Gastroesophageal sphincter (tissue), 4 donors: Measurements from ENCODE around the gene RBM17. TPM values are rescaled to one million over a fixed set of nuclear protein-coding genes. Genes with fewer than 3 reads are reported as not detected.

Experiments
- ATAC-seq: fragments of 150-250 bp; one replicate; pipeline ENCODE4 v1.9.1; 2016; ENCODE audit warnings: mild to moderate bottlenecking, moderate library complexity
- H3K27ac ChIP-seq, 4 donors: fragments of 200-600 bp; sonication (generic) in 3 of 4; 1 replicate in 3 of 4; 2 replicates in 1 of 4; pipeline ENCODE4 v1.5.1; 2016 to 2019
- H3K27me3 ChIP-seq: fragments of 200-600 bp; sonication (generic); one replicate; pipeline ENCODE4 v1.5.1; 2019
- H3K36me3 ChIP-seq, 2 donors: fragments of 200-600 bp; sonication (generic); one replicate each; pipeline ENCODE4 v1.5.1; 2019; ENCODE audit warnings: control low read depth in 1 of 2
- H3K4me1 ChIP-seq, 3 donors: fragments of 200-600 bp; sonication (generic); 1 replicate in 2 of 3; 2 replicates in 1 of 3; pipeline ENCODE4 v1.5.1; 2016 to 2019; ENCODE audit warnings: control low read depth in 2 of 3
- H3K4me3 ChIP-seq, 2 donors: fragments of 200-600 bp; sonication (generic); one replicate each; pipeline ENCODE4 v1.5.1; 2019; ENCODE audit warnings: mild to moderate bottlenecking in 1 of 2, moderate library complexity in 1 of 2
- H3K9me3 ChIP-seq, 3 donors: fragments of 200-600 bp; sonication (generic); one replicate each; pipeline ENCODE4 v1.5.1; 2017 to 2019; ENCODE audit warnings: control low read depth in 2 of 3
- EP300 ChIP-seq: sonication (generic); formaldehyde crosslinking; IDR thresholded peaks from one replicate; pipeline ENCODE4 v1.6.1; 2017; ENCODE audit warnings: antibody characterized with exemption, mild to moderate bottlenecking
- POLR2A ChIP-seq, 2 donors: fragments of 450-650 bp; IDR thresholded peaks; one replicate each; pipeline ENCODE4 v1.6.1; 2017; ENCODE audit warnings: antibody characterized with exemption in 2 of 2, mild to moderate bottlenecking in 2 of 2, moderate library complexity in 1 of 2
- POLR2AphosphoS5 ChIP-seq: sonication (generic); formaldehyde crosslinking; IDR thresholded peaks from one replicate; pipeline ENCODE4 v1.6.1; 2017; ENCODE audit warnings: antibody characterized with exemption
- WGBS, 2 donors: methylation state at CpG; one replicate each; pipeline ENCODE4 v1.1.5; 2018; ENCODE audit warnings: low coverage in 1 of 2; 5-methylcytosine and 5-hydroxymethylcytosine counted together
- total RNA-seq, 4 donors: library from RNA; depleted of rRNA; stranded (reverse); fragments of >200 nt; gene quantifications; one replicate each; pipeline ENCODE4 v1.1.0, GENCODE V29; 2016
- TF ChIP-seq, protein P1 (sequence below), 4 experiments: fragments of 200-600 bp in 2 of 4; fragments of 450-650 bp in 2 of 4; sonication (generic) in 1 of 4; IDR thresholded peaks; one replicate each; pipeline ENCODE4 v1.5.1; 2017 to 2019; ENCODE audit warnings: antibody characterized with exemption in 4 of 4, mild to moderate bottlenecking in 2 of 4, moderate library complexity in 2 of 4

The RBM17 gene
- total RNA-seq, 4 donors from 2014 or later = 51.0 to 72.9 (median 66.7) TPM

DNA sequence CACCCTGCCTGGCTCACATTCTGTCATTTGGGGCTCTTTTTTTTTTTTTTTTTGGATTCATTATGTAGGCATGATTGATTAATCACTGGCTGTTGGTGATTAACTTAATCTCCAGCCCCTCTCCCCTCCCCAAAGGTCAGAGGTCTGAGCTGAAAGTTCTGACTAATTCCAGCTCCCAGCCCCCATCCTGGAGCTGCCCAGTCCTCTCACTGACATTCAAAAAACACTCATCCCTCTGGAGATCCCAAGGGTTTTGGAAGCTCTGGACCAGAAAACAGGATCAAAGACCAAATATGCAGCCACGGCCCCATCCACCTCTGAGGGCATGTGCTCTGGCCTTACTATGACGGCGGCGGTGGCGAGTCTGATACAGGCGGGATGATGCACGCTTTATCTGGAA is 53.8 kb downstream of the RBM17 start:
- peaks cover 0 to 8% of the 10 kb centered on the region in 2 donors for H3K36me3 ChIP-seq
- no peaks in the 10 kb centered on the region for H3K9me3 ChIP-seq
- no peak for TF ChIP-seq POLR2AphosphoS5
- TF ChIP-seq, protein P1, sequence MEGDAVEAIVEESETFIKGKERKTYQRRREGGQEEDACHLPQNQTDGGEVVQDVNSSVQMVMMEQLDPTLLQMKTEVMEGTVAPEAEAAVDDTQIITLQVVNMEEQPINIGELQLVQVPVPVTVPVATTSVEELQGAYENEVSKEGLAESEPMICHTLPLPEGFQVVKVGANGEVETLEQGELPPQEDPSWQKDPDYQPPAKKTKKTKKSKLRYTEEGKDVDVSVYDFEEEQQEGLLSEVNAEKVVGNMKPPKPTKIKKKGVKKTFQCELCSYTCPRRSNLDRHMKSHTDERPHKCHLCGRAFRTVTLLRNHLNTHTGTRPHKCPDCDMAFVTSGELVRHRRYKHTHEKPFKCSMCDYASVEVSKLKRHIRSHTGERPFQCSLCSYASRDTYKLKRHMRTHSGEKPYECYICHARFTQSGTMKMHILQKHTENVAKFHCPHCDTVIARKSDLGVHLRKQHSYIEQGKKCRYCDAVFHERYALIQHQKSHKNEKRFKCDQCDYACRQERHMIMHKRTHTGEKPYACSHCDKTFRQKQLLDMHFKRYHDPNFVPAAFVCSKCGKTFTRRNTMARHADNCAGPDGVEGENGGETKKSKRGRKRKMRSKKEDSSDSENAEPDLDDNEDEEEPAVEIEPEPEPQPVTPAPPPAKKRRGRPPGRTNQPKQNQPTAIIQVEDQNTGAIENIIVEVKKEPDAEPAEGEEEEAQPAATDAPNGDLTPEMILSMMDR (IDR thresholded peaks at IDR 0.05) = no peak
- TF ChIP-seq EP300 = no peak
- no peak for TF ChIP-seq POLR2A (IDR thresholded peaks at IDR 0.05)
- H3K4me3 ChIP-seq = no peak overlapping the region
- H3K4me1 ChIP-seq = peaks cover 0 to 34% (median 12%) of the 10 kb centered on the region in 3 donors
- WGBS, 2 donors = 100% methylated on average over 1 of the region's 7 CpGs; no CpG with 5 or more reads in 1 of the 2 donors
- H3K27me3 ChIP-seq = peaks cover 14% of the 10 kb centered on the region
- no peak overlapping the region for H3K27ac ChIP-seq
- no peak for ATAC-seq

DNA sequence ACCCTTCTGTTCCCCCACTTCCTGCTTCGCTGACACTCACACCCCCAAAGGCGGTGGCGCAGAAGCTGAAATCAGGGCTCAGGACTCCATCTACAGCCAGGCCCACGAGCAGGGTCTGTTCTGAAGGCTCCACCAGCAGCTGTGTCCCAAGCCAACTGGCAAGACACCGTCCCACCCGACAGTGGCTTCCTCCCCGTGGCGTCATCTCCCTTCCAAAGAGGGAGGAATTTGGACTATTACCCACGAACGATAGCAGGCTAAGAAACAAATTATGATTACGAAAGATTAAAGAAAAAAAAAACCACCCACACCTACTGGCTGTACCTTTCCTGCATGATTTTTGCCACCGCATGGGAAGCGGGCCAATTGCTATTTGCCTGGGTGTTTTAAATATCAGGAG is 54.3 kb downstream of the RBM17 start:
- Histone ChIP-seq H3K36me3 (peaks cover 0 to 14% of the 10 kb centered on the region in 2 donors), H3K4me3 (no peak overlapping the region), H3K9me3 (no peaks in the 10 kb centered on the region), H3K4me1 (peaks cover 0 to 40% (median 12%) of the 10 kb centered on the region in 3 donors), H3K27me3 (peaks cover 14% of the 10 kb centered on the region), H3K27ac (no peak overlapping the region)
- ATAC-seq = no peak
- no peak for TF ChIP-seq POLR2AphosphoS5
- no peak for TF ChIP-seq POLR2A (IDR thresholded peaks at IDR 0.05)
- TF ChIP-seq, protein P1 (IDR thresholded peaks at IDR 0.05) = no peak
- no peak for TF ChIP-seq EP300
- WGBS, 2 donors = 72 to 92% methylated on average over 5 to 11 of the region's 13 CpGs

DNA sequence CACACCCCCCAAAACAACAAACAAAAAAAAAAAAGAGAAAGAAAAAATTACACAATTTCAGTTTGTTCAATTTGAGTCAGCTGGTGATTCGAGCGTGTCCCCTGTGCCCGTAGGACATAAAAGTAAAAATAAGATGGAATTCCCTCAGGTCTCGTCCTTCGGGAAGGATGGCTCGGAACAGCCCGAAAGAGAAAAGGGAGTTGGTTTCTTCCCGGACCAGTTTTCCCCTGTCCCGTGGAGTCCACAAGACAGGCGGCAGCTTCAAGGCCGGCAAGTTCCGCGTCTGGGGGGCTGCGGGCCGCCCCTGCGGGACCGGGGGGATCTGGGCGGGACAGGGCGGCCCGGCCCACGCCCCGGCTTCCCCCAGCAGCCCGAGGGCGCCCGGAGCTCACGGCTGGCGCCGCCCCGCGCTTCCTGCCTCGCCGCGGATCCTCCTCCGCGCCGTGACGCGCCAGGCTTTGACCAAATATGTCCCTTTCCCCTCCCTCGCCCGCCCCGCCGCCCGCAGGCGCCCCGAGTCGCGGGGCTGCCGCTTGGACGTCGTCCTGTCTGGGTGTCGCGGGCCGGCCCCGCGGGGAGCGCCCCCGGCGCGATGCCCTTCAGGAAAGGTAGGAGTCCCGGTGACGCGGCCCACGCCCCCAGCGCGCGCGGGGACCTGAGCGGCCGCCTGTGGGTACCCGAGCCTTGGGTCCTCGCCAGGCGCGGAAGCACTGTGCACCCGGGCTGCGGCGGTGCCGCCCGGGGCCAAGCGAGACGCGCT is 55.8 kb downstream of the RBM17 start:
- peaks cover 0 to 46% (median 12%) of the 10 kb centered on the region in 3 donors for H3K4me1 ChIP-seq
- 0% methylated on average over 8 to 12 of the region's 81 CpGs for WGBS, 2 donors
- peaks cover 10% of the 10 kb centered on the region for H3K27me3 ChIP-seq
- H3K36me3 ChIP-seq = peaks cover 0 to 14% of the 10 kb centered on the region in 2 donors
- H3K27ac ChIP-seq = peak overlapping the region; percentile 74 to 90 (median 86)
- H3K9me3 ChIP-seq = no peaks in the 10 kb centered on the region
- peak overlapping the region; percentile 88 to 93 for H3K4me3 ChIP-seq
- TF ChIP-seq EP300 (no peak), POLR2AphosphoS5 (peak; percentile 75), POLR2A (IDR thresholded peaks at IDR 0.05) (peak; percentile 80 to 85)
- TF ChIP-seq, protein P1 (IDR thresholded peaks at IDR 0.05) = peak in 2 of 4 experiments; percentile 6 to 65
- ATAC-seq = peak; percentile 94

DNA sequence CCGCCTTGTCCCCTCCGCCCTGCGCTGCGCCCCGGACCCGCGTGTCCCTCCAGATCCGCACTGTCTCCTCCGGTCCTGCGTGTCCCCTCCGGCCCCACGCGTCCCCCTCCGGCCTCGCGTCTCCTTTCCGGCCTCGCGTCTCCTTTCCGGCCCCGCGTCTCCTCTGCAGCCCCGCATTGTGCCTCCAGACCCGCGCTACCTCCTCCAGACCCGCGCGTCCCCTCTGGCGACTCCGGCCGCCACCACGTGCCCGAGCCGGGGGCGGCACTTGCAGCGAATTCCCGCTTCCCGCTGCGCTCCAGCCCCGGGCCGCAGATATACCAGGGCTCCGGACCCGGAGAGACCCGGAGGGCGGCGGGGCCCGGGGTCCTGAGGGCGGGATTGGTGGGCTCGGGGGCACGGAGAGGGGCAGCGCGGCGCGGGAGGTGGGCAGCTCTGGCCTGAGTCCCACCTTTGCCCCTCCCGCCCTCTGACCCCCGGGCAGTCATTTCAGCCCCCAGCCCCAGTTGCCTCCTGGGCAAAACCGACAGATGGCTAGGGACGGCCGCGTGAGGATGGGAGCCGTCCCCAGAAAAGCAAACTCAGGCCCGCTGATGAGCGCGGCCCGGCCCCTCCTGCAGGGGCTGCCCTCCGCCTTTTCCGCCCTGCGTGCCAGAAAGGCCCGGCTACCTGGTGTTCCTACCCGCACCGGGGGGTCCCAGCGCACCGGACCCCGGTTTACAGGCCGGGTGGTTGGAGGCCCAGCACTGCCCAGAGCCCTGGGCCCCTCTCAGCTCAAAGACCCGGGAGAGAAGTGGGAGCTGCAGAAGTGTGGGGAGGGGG is 56.5 kb downstream of the RBM17 start:
- H3K4me3 ChIP-seq = peak overlapping the region; percentile 88 to 93
- peak overlapping the region; percentile 74 to 90 (median 86) for H3K27ac ChIP-seq
- ATAC-seq = peak; percentile 14
- peaks cover 0 to 14% of the 10 kb centered on the region in 2 donors for H3K36me3 ChIP-seq
- 0% methylated on average over 1 to 10 of the region's 76 CpGs for WGBS, 2 donors
- H3K9me3 ChIP-seq = no peaks in the 10 kb centered on the region
- TF ChIP-seq POLR2AphosphoS5 = no peak
- TF ChIP-seq, protein P1 (IDR thresholded peaks at IDR 0.05) = no peak
- no peak for TF ChIP-seq EP300
- no peak for TF ChIP-seq POLR2A (IDR thresholded peaks at IDR 0.05)
- H3K27me3 ChIP-seq = peaks cover 4% of the 10 kb centered on the region
- peaks cover 0 to 46% (median 12%) of the 10 kb centered on the region in 3 donors for H3K4me1 ChIP-seq
